ENCODE measurements around the gene TMPRSS6. TPM values are rescaled to one million over a fixed set of nuclear protein-coding genes. Genes with fewer than 3 reads are reported as not detected.

Gene TMPRSS6
- not detected in 2 replicates for total RNA-seq (2014; rRNA removed; shearing (Covaris generic))
- polyA plus RNA-seq (2014; cell fraction: nucleus; rRNA removed), result not detected in 2 replicates

- DNase-seq (ENCODE audit: extremely low read depth, low read depth), result no peak
Observed at GRCh38 chr22:37109242-37109917, at the start of gene TMPRSS6. Gene TMPRSS6, minus strand, starts transcription at chr22:37109713. Its CDS starts 6,296 bp downstream, at chr22:37103417.

GRCh38 chr22:37158963-37159290 is 49.4 kb upstream of the TMPRSS6 start:
- DNase-seq (ENCODE audit: extremely low read depth, low read depth), result no peak

- DNase-seq (ENCODE audit: extremely low read depth, low read depth), result no peak
Observed at GRCh38 chr22:37157516-37158285, 48.2 kb upstream of the TMPRSS6 start.

- DNase-seq (ENCODE audit: extremely low read depth, low read depth), result no peak
Observed at GRCh38 chr22:37156686-37157435, 47.3 kb upstream of the TMPRSS6 start.

- no peak for DNase-seq (ENCODE audit: extremely low read depth, low read depth)
Observed at GRCh38 chr22:37155971-37156370, 46.5 kb upstream of the TMPRSS6 start.

- DNase-seq (ENCODE audit: extremely low read depth, low read depth), result no peak
Observed at GRCh38 chr22:37154925-37155712, 45.6 kb upstream of the TMPRSS6 start.

- DNase-seq (ENCODE audit: extremely low read depth, low read depth), result no peak
Observed at GRCh38 chr22:37153901-37154300, 44.4 kb upstream of the TMPRSS6 start.

GRCh38 chr22:37151401-37151800 is 41.9 kb upstream of the TMPRSS6 start:
- no peak for DNase-seq (ENCODE audit: extremely low read depth, low read depth)

GRCh38 chr22:37150701-37151100 is 41.2 kb upstream of the TMPRSS6 start:
- DNase-seq (ENCODE audit: extremely low read depth, low read depth), result no peak

GRCh38 chr22:37148742-37149665 is 39.5 kb upstream of the TMPRSS6 start:
- DNase-seq (ENCODE audit: extremely low read depth, low read depth), result no peak

- DNase-seq (ENCODE audit: extremely low read depth, low read depth), result no peak
Observed at GRCh38 chr22:37148031-37148651, 38.6 kb upstream of the TMPRSS6 start.

GRCh38 chr22:37147186-37147990 is 37.9 kb upstream of the TMPRSS6 start:
- no peak for DNase-seq (ENCODE audit: extremely low read depth, low read depth)

GRCh38 chr22:37146507-37147180 is 37.1 kb upstream of the TMPRSS6 start:
- no peak for DNase-seq (ENCODE audit: extremely low read depth, low read depth)

GRCh38 chr22:37146051-37146385 is 36.5 kb upstream of the TMPRSS6 start:
- DNase-seq (ENCODE audit: extremely low read depth, low read depth), result no peak

GRCh38 chr22:37145180-37146050 is 35.9 kb upstream of the TMPRSS6 start:
- no peak for DNase-seq (ENCODE audit: extremely low read depth, low read depth)

GRCh38 chr22:37144180-37144554 is 34.7 kb upstream of the TMPRSS6 start:
- DNase-seq (ENCODE audit: extremely low read depth, low read depth), result no peak

GRCh38 chr22:37141971-37142370 is 32.5 kb upstream of the TMPRSS6 start:
- no peak for DNase-seq (ENCODE audit: extremely low read depth, low read depth)
